ENCODE results near the gene STRAP. TPM values are rescaled to one million over a fixed set of nuclear protein-coding genes. Genes with fewer than 3 reads are reported as not detected.

STRAP gene
- total RNA-seq, 4 donors from 2014 or later, result 36.1 to 62.7 (median 45.1) TPM

GRCh38 chr12:15919418-15919817 lies 37.2 kb downstream of the STRAP start:
- no peak for DNase-seq (ENCODE audit: low spot score in 2 of 2)
- no peak overlapping the region for H3K4me3 ChIP-seq
- peaks cover 0 to 10% (median 0%) of the 10 kb centered on the region in 3 donors for H3K36me3 ChIP-seq
- no peak overlapping the region for H3K27ac ChIP-seq
- no peaks in the 10 kb centered on the region for H3K27me3 ChIP-seq
- H3K9me3 ChIP-seq, result no peaks in the 10 kb centered on the region
- peaks cover 0 to under 1% (median 0%) of the 10 kb centered on the region in 4 donors for H3K4me1 ChIP-seq
- 77 to 82% methylated on average over 2 of the region's 2 CpGs for WGBS, 2 donors
- no peak for TF ChIP-seq POLR2A (IDR thresholded peaks at IDR 0.05)
- TF ChIP-seq, protein P1, sequence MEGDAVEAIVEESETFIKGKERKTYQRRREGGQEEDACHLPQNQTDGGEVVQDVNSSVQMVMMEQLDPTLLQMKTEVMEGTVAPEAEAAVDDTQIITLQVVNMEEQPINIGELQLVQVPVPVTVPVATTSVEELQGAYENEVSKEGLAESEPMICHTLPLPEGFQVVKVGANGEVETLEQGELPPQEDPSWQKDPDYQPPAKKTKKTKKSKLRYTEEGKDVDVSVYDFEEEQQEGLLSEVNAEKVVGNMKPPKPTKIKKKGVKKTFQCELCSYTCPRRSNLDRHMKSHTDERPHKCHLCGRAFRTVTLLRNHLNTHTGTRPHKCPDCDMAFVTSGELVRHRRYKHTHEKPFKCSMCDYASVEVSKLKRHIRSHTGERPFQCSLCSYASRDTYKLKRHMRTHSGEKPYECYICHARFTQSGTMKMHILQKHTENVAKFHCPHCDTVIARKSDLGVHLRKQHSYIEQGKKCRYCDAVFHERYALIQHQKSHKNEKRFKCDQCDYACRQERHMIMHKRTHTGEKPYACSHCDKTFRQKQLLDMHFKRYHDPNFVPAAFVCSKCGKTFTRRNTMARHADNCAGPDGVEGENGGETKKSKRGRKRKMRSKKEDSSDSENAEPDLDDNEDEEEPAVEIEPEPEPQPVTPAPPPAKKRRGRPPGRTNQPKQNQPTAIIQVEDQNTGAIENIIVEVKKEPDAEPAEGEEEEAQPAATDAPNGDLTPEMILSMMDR (IDR thresholded peaks at IDR 0.05), result no peak
- TF ChIP-seq EP300 (IDR thresholded peaks at IDR 0.05), result no peak

GRCh38 chr12:15924956-15925355 lies 42.8 kb downstream of the STRAP start:
- Histone ChIP-seq H3K4me1 (peaks cover 0 to 17% (median 0%) of the 10 kb centered on the region in 4 donors), H3K4me3 (no peak overlapping the region), H3K36me3 (no peaks in the 10 kb centered on the region), H3K27me3 (no peaks in the 10 kb centered on the region), H3K27ac (no peak overlapping the region), H3K9me3 (no peaks in the 10 kb centered on the region)
- no peak for TF ChIP-seq EP300 (IDR thresholded peaks at IDR 0.05)
- no peak for TF ChIP-seq POLR2A (IDR thresholded peaks at IDR 0.05)
- TF ChIP-seq, protein P1 (IDR thresholded peaks at IDR 0.05), result no peak
- WGBS, 2 donors, result 73 to 89% methylated on average over 1 of the region's 1 CpG
- no peak for DNase-seq (ENCODE audit: low spot score in 2 of 2)

- H3K4me3 ChIP-seq, result no peak overlapping the region
- DNase-seq (ENCODE audit: low spot score in 2 of 2), result no peak
- H3K36me3 ChIP-seq, result no peaks in the 10 kb centered on the region
- H3K4me1 ChIP-seq, result peaks cover 0 to 17% (median 0%) of the 10 kb centered on the region in 4 donors
- H3K27me3 ChIP-seq, result no peaks in the 10 kb centered on the region
- peak overlapping the region in 1 of 4 donors; percentile 37 for H3K27ac ChIP-seq
- 32 to 45% methylated on average over 2 of the region's 2 CpGs for WGBS, 2 donors
- H3K9me3 ChIP-seq, result no peaks in the 10 kb centered on the region
- TF ChIP-seq EP300 (IDR thresholded peaks at IDR 0.05), result no peak
- no peak for TF ChIP-seq POLR2A (IDR thresholded peaks at IDR 0.05)
- TF ChIP-seq, protein P1 (IDR thresholded peaks at IDR 0.05), result no peak
These were observed 46.2 kb downstream of the STRAP start for GRCh38 chr12:15928346-15928745.

DNA sequence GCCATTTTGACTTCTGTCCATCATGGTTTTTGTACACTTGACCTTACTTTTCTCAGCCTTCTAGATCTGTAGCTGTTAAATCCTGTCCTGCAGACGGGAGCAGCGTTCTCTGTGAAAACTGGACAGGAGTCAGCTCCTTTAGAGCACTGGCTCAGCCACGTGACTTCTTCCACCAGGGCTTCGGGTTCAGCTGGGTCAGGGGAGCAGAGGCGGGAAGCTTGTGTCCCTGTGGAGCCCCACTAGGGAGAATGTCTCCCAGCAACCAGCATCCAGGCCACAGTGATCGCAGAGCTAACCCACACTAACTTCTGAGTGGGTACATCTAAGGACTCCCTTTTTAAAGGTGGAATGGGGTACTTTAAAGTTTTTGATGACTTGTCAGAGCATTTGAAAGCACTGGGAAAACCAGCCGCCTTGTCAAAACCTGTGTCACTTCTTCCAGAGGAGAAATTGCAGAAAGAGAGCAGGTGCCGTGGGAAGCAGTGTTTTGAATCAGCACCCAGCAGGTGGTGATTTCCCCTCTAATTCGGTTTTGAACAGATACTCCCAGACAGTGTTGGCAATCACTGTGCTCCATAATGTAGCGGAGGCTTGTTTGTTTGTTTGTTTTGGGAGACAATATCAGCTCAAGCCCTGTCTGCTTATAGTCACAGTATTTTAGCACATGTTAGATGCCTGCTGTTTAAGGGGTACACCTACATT lies 46.8 kb downstream of the STRAP start:
- no peak for DNase-seq (ENCODE audit: low spot score in 2 of 2)
- H3K36me3 ChIP-seq, result no peaks in the 10 kb centered on the region
- peaks cover 0 to 17% (median 0%) of the 10 kb centered on the region in 4 donors for H3K4me1 ChIP-seq
- no peak overlapping the region for H3K4me3 ChIP-seq
- TF ChIP-seq, protein P1 (IDR thresholded peaks at IDR 0.05), result no peak
- no peak for TF ChIP-seq EP300 (IDR thresholded peaks at IDR 0.05)
- TF ChIP-seq POLR2A (IDR thresholded peaks at IDR 0.05), result no peak
- H3K27ac ChIP-seq, result peak overlapping the region in 1 of 4 donors; percentile 37
- H3K9me3 ChIP-seq, result no peaks in the 10 kb centered on the region
- WGBS, 2 donors, result 33 to 42% methylated on average over 9 to 10 of the region's 10 CpGs
- no peaks in the 10 kb centered on the region for H3K27me3 ChIP-seq

DNA sequence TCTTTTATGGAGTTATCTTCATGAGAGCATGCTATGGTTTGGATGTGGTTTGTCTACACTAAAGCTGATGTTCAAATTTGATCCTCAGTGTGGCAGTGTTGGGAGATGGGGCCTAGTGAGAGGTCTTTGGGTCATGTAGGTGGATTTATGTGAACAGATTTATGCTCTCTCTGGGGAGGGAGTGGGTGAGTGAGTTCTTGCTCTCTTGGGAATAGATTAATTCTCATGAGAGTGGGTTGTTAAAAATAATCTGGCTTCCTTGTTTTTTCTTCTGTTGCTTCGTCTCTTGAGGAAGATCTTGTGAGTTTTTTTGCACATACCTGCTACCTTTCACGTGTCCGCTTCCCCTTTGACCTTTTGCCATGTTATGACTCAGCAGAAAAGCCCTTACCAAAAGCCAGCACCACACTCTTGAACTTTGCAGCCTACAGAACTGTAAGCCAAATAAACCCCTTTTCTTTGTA lies 49.4 kb downstream of the STRAP start:
- 73 to 81% methylated on average over 3 of the region's 3 CpGs for WGBS, 2 donors
- no peak overlapping the region for H3K4me3 ChIP-seq
- H3K36me3 ChIP-seq, result no peaks in the 10 kb centered on the region
- no peak for DNase-seq (ENCODE audit: low spot score in 2 of 2)
- H3K9me3 ChIP-seq, result no peaks in the 10 kb centered on the region
- H3K4me1 ChIP-seq, result peaks cover 0 to 17% (median 0%) of the 10 kb centered on the region in 4 donors
- no peak overlapping the region for H3K27ac ChIP-seq
- no peaks in the 10 kb centered on the region for H3K27me3 ChIP-seq
- TF ChIP-seq, protein P1 (IDR thresholded peaks at IDR 0.05), result no peak
- TF ChIP-seq EP300 (IDR thresholded peaks at IDR 0.05) (no peak), POLR2A (IDR thresholded peaks at IDR 0.05) (no peak)

Measured in tibial nerve (tissue), 4 donors.